Measurements from ENCODE around the gene SPATS2.
A peak's percentile ranks its signal among the peaks of the same experiment; 100 is the strongest.
"Not testable (repeated sequence)": the region's sequence is repeated elsewhere in the genome, so short reads cannot be mapped to it uniquely, and the experiment has no call there.

Gene SPATS2

DNA sequence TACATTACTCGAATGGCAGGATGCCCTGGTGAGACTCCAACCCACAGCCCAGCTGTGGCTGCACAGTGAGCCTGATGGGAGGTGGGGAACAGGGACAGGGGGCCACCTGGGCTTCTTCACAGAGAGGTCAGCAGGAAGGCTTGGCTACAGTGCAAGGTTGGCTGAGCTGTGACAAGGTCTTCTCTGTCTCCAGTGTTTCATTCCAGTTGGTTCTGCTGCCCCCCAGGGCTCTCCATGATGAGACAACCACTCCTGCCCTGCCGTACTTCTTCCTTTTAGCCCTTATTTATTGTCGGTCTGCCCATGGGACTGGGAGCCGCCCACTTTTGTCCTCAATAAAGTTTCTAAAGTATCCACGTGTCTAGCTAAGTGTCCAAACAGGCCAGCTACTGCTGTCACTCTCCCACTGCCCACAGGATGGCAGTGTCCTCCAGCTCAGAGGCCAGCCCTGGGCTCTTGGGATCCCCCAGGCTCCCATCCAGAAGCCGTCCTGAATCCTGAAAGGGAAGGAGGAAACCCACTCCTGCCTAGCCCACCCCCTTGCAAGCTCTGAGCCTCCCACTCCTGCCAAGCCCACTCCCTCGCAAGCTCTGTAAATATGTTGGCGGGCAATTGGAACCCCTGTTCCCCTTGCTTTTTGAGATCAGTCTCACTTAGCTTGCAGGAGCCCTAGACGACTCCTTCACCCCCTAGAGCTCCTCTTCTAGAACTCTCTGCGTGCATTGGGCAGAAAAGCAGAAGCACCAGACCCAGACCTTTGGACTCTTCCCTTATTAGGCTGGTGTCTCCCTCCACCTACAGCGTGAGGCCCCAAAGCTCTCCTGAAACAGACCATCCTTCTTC lies 35.7 kb upstream of the SPATS2 start:
- ATAC-seq (replicated peaks) (peak; percentile 51), DNase-seq (no peak)
- Mint-ChIP-seq H3K27ac (no peak overlapping the region), H3K27me3 (peaks cover 30 to 49% of the 10 kb centered on the region in 2 donors), H3K9me3 (no peaks in the 10 kb centered on the region), H3K4me1 (ENCODE audit: low read depth in 2 of 2) (peaks cover 4 to 9% of the 10 kb centered on the region in 2 donors), H3K36me3 (ENCODE audit: insufficient read depth) (peaks cover 11% of the 10 kb centered on the region), H3K4me3 (no peak overlapping the region)

DNA sequence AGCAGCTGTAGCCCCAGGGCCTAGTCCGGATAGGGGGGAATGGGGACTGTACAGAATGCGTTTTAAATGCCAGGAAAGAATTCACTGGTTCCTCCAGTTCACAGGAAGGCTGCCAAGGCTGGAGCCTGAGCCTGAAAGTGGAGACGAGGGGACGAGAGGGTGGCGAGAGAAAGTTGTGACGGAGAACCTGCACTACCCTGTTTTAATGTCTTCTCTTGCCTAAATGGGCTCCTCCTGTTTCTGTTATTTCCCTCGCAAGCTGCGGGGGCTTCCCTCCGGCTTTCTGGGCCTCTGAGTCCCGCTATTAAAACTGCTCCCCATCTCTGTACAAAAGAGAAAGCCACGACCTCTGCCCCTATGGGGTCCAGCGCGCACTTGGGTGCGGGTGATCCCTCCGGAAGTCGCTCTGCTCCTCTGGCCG lies 34.8 kb upstream of the SPATS2 start:
- no peak for ATAC-seq (replicated peaks)
- Mint-ChIP-seq H3K4me3 (no peak overlapping the region), H3K27me3 (peaks cover 39 to 57% of the 10 kb centered on the region in 2 donors), H3K4me1 (ENCODE audit: low read depth in 2 of 2) (peaks cover 11 to 18% of the 10 kb centered on the region in 2 donors), H3K36me3 (ENCODE audit: insufficient read depth) (peaks cover 11% of the 10 kb centered on the region), H3K9me3 (no peaks in the 10 kb centered on the region), H3K27ac (no peak overlapping the region)
- DNase-seq = no peak

DNA sequence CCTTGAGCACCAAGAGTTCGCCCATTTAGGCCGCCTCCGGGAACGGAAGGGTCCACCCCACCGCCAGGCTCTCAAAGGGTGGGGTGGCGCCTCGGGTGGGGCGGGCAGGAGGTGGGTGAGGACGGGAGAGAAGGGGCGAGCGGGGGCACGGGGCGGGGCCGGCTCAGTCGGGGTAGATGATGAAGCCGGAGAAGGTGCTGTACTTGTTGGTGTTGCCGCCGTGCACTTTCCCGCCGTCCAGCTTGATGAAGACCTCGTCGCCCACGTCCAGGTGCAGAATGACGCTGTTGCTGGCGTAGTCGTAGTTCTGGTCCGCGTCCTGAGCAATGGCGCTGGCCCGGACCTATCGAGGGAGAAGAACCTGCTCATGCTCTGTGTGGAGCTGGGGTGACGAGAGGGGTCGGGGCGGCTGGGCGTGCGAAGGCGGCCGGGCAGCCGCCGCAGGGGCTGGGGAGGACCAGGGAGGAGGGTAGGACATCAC lies 34.3 kb upstream of the SPATS2 start:
- Mint-ChIP-seq H3K4me3 (peak overlapping the region; percentile 43 to 56), H3K27ac (no peak overlapping the region), H3K36me3 (ENCODE audit: insufficient read depth) (peaks cover 8% of the 10 kb centered on the region), H3K9me3 (no peaks in the 10 kb centered on the region), H3K4me1 (ENCODE audit: low read depth in 2 of 2) (peaks cover 14 to 22% of the 10 kb centered on the region in 2 donors), H3K27me3 (peaks cover 44 to 62% of the 10 kb centered on the region in 2 donors)
- DNase-seq (no peak), ATAC-seq (replicated peaks) (no peak)

DNA sequence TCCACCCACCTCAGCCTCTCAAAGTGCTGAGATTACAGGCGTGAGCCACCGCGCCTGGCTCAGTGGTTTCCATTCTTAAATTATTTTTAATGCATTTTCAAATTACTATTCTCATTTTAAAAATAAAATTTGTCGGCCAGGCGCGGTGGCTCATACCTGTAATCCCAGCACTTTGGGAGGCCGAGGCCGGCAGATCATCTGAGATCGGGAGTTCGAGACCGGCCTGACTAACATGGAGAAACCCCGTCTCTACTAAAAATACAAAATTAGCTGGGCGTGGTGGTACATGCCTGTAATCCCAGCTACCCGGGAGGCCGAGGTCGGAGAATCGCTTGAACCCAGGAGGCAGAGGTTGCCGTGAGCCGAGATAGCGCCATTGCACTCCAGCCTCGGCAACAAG lies 33.5 kb upstream of the SPATS2 start:
- peaks cover 15 to 22% of the 10 kb centered on the region in 2 donors for H3K4me1 Mint-ChIP-seq (ENCODE audit: low read depth in 2 of 2)
- peaks cover 45 to 69% of the 10 kb centered on the region in 2 donors for H3K27me3 Mint-ChIP-seq
- ATAC-seq (replicated peaks); H3K4me3 Mint-ChIP-seq; DNase-seq; H3K9me3 Mint-ChIP-seq; H3K27ac Mint-ChIP-seq; H3K36me3 Mint-ChIP-seq (ENCODE audit: insufficient read depth): not testable (repeated sequence)

DNA sequence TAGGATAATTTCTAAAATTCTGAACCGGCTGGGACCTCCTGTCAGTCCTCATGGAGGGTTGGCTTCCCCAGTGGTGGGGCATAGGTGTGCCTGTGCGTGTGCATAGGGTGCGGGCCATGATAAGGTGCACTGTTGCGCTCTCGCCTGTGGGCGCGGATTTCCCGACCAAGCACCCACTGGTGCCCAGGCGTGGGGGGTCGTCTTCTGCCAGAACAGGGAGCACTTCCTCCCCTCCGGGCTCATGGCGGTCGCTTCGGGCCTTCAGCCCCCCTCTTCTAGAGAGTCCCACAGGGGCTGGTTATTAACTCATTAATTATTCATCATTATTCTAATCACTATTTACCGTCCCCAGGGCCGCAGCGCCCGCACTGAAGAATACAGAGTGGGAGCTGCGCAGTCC lies 33.0 kb upstream of the SPATS2 start:
- no peak for DNase-seq
- H3K27ac Mint-ChIP-seq = no peak overlapping the region

DNA sequence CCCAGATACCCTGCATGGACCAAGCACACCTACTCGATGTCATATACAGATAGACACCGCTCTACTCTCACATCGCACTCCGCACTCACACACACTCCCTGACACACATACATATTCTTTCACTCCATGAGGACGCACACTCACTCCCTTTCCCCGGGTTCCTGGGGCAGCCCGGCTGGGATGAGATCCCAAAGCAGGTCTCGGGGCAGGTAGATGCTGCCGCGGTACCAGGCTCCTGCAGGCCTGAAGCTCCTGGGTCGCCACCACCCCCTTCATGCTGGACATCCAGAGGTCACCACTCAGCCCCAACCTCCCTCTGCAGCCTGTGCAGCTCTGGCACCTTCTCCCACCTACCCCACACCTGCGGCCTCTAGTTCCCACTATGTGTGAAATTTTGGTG lies 32.6 kb upstream of the SPATS2 start:
- peaks cover 8% of the 10 kb centered on the region for H3K36me3 Mint-ChIP-seq (ENCODE audit: insufficient read depth)
- H3K27ac Mint-ChIP-seq = no peak overlapping the region

More for the DNA sequence above, 33.0 kb upstream of the SPATS2 start:
- H3K4me1 Mint-ChIP-seq (ENCODE audit: low read depth in 2 of 2) = peaks cover 15 to 22% of the 10 kb centered on the region in 2 donors
- peaks cover 8% of the 10 kb centered on the region for H3K36me3 Mint-ChIP-seq (ENCODE audit: insufficient read depth)
- H3K9me3 Mint-ChIP-seq = no peaks in the 10 kb centered on the region
- peaks cover 45 to 74% of the 10 kb centered on the region in 2 donors for H3K27me3 Mint-ChIP-seq
- no peak overlapping the region for H3K4me3 Mint-ChIP-seq
- no peak for ATAC-seq (replicated peaks)

DNA sequence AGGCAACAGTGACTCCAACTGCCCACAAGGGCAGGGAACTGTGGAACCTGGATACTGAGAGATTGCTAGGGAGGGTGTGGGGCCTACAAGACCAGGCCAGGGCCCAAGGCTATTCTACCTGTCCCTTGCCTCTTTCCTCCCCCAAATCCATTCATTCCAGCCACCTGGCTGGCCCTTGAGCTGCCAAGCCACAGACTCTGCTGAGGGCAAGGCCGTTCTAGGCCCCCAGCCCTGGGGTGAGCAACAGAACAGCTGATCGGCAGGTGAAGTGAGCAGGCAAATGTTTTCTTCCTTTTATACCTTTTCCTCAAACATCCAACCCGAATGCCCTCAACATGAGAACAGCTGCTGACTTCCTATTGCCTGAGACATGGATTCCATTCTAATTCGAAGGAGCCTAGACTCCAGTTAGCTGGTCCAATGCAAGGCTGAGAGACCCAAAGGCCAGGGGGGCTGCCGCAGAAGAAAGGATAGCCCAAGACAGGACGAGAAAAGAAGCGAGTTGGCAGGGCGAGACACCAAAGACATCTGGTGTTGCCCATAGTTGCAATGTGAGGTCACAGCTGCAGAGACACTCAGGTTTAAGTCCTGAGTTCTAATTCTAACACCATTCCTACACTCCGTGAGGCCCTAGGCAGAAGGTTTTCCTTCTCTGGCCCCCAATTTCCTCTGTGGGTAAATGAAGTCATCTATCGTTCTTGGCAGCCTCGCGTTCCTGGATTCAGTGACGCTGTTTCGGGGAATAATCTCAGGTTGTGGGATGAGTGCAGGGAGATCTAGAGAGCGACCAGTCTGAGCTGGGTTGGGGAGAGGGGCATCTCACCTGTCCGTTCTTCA lies 31.9 kb upstream of the SPATS2 start:
- DNase-seq (no peak), ATAC-seq (replicated peaks) (no peak)
- H3K36me3 Mint-ChIP-seq (ENCODE audit: insufficient read depth) = peaks cover 8% of the 10 kb centered on the region
- H3K27me3 Mint-ChIP-seq = peaks cover 45 to 79% of the 10 kb centered on the region in 2 donors
- no peak overlapping the region for H3K27ac Mint-ChIP-seq
- H3K4me1 Mint-ChIP-seq (ENCODE audit: low read depth in 2 of 2) = peaks cover 15 to 22% of the 10 kb centered on the region in 2 donors
- H3K4me3 Mint-ChIP-seq = peak overlapping the region; percentile 40 to 45
- no peaks in the 10 kb centered on the region for H3K9me3 Mint-ChIP-seq

More for the DNA sequence above, 32.6 kb upstream of the SPATS2 start:
- H3K9me3 Mint-ChIP-seq = no peaks in the 10 kb centered on the region
- ATAC-seq (replicated peaks) (no peak), DNase-seq (no peak)
- peaks cover 15 to 22% of the 10 kb centered on the region in 2 donors for H3K4me1 Mint-ChIP-seq (ENCODE audit: low read depth in 2 of 2)
- H3K4me3 Mint-ChIP-seq = no peak overlapping the region
- H3K27me3 Mint-ChIP-seq = peaks cover 45 to 78% of the 10 kb centered on the region in 2 donors

DNA sequence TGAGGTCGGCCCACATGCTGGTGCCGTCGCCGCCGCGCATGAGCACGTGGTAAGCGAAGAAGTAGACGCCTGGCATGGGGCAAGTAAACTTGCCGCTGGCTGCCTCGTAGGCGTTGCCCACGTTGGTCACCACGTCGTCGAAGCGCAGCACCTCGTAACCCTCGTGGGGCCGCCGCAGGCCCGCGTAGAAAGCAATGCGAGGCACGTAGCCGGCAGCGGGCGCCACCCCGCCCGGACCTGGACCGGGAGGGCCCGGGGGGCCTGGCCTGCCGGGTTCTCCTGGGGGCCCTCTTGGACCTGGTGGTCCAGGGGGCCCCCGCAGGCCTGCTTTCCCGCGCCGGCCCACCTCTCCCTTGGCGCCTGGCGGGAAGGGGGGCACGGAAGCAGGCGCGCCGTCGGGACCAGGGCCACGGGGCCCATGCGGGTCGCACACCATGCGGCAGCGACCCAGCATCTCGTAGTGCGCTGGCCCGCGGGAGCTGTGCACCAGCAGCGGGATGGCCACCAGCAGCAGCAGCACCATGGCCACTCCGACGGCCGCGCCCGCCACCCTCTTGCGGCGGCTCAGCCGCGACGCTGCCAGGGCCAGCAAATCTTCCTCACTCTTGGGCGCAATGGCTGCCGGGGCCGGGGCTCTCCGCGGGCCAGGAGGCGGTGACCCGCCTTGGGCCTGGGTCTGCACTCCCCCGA lies 31.2 kb upstream of the SPATS2 start:
- ATAC-seq (replicated peaks) = no peak
- Mint-ChIP-seq H3K27me3 (peaks cover 45 to 85% of the 10 kb centered on the region in 2 donors), H3K9me3 (no peaks in the 10 kb centered on the region), H3K36me3 (ENCODE audit: insufficient read depth) (peaks cover 8% of the 10 kb centered on the region), H3K4me1 (ENCODE audit: low read depth in 2 of 2) (peaks cover 19 to 22% of the 10 kb centered on the region in 2 donors), H3K4me3 (peak overlapping the region in 1 of 2 donors; percentile 45), H3K27ac (no peak overlapping the region)
- DNase-seq = no peak

DNA sequence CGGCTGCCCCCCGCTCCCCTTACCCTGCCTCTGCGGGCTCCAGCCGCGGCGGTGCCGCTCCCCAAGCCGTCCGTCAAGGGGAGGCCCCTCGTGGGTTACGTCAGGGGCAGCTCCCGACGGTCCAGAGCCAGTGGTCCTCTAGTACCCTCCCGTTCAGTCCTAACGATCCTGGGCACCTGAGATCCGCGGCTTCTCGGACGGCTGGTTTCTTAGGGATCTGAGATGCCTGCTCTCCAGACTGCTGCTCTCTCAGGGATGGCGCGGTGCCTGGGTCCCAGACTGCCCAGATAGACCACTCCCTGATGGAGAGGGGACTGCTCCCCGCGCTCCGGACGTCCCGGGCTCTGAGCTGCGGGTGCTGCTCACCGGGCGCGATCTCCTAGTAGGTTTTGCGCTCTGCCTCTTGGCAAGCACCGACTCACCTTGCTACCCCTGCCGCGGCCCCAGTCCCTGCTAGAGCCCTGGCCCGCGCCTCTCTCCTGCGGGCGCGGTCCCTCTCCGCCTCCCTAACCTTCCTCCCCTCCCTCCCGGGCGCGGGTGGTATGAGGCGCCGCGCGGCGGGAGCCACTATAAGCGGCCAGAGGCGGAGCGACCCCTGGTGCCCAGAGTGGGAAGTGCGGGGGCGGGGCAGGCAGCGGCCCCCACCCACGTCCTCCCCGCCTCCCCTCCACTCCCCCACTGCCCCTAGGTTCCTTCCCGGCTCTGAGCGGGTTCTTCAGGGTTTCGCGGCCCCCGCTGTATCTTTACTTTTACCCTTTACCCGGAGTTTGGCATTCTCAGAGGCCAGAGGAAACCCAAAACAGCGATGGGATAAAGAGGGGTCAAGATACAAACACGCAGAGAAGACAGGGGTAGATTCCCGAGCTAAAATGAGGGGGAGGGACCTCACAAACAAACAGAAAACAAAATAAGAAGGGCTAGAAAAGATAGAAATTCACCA lies 30.3 kb upstream of the SPATS2 start, which contains the start of gene C1QL4:
TSS of gene C1QL4 (minus strand) at position 544 of the 940 bp plus-strand sequence. CDS start 711 bp downstream, outside the sequence.
- peaks cover 45 to 79% of the 10 kb centered on the region in 2 donors for H3K27me3 Mint-ChIP-seq
- H3K36me3 Mint-ChIP-seq (ENCODE audit: insufficient read depth) = peaks cover 8% of the 10 kb centered on the region
- peak; percentile 95 for ATAC-seq (replicated peaks)
- no peak within 1 kb of the TSS for H3K27ac Mint-ChIP-seq
- DNase-seq = peak; percentile 90 to 92 (median 91)
- H3K9me3 Mint-ChIP-seq = no peaks in the 10 kb centered on the region
- peak within 1 kb of the TSS; percentile 67 to 72 for H3K4me3 Mint-ChIP-seq
- peaks cover 19 to 22% of the 10 kb centered on the region in 2 donors for H3K4me1 Mint-ChIP-seq (ENCODE audit: low read depth in 2 of 2)

DNA sequence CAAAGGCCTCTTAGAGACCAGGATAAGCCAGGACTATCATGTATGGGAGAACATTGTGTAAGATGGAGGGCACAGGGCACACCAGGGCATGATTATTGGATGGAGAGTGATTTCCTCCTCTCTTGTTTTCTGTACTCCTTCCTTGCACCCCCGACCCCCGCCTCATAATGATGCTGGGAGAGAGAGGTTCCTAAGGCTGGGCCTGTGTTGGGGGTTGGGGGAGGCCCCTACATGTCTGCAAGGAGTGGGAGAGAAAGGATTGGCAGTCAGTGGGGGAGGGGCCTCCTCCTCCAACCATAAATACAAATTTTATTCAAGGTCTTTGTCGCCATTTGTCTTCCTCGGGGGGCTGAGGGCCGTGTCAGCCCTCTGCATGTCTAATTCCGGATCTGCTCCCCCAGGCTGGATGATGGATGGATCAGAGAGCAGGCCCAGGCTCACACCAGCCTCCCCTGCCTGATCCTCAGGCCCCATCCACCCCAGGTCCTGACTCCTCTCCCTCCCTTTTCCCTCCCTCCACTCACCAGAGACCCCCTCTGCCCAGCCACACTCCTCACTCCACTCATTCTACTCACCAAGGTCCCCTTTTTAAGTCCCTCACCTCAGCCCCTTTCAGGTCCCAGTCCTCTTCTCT lies 28.3 kb upstream of the SPATS2 start:
- no peak overlapping the region for H3K4me3 Mint-ChIP-seq
- ATAC-seq (replicated peaks) (no peak), DNase-seq (no peak)
- H3K36me3 Mint-ChIP-seq (ENCODE audit: insufficient read depth) = peaks cover 13% of the 10 kb centered on the region
- peaks cover 35 to 72% of the 10 kb centered on the region in 2 donors for H3K27me3 Mint-ChIP-seq
- H3K27ac Mint-ChIP-seq = no peak overlapping the region
- peaks cover 28 to 30% of the 10 kb centered on the region in 2 donors for H3K4me1 Mint-ChIP-seq (ENCODE audit: low read depth in 2 of 2)
- no peaks in the 10 kb centered on the region for H3K9me3 Mint-ChIP-seq

DNA sequence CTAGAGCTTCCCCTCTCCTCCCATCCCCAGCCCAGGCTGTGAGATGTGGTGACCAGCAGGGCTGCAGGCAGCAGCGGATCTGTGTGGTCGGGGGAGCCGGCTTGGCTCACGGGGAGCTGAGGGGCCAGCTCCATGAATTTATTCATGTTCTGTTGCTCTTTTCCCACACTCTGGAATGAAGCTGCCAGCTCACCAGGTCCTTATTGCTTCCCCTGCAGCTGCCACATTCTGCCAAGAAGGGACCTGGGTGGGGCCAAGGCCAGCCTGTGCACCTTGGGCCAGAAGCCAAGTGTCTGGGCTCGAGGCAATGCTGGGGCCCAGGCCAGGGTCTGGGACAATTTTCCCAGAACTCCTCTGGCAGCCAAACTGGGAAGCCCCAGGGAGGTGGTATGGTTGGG lies 27.8 kb upstream of the SPATS2 start:
- no peak for ATAC-seq (replicated peaks)
- Mint-ChIP-seq H3K27me3 (peaks cover 31 to 67% of the 10 kb centered on the region in 2 donors), H3K4me1 (ENCODE audit: low read depth in 2 of 2) (peaks cover 31 to 32% of the 10 kb centered on the region in 2 donors), H3K9me3 (no peaks in the 10 kb centered on the region), H3K4me3 (no peak overlapping the region), H3K27ac (no peak overlapping the region), H3K36me3 (ENCODE audit: insufficient read depth) (peaks cover 13% of the 10 kb centered on the region)
- no peak for DNase-seq
